A673 (cell line): ENCODE data around the gene GAMT. TPM values are rescaled to one million over a fixed set of nuclear protein-coding genes. Genes with fewer than 3 reads are reported as not detected.

ENCODE experiments used
- BruUV-seq: library from RNA; stranded (reverse); fragments of 400-500 nt; replicated peaks from 2 replicates; lab custom pipeline; 2021; lab: Mats Ljungman, UMichigan
- CTCF ChIA-PET: fragments of 300-600 bp; sonication (Branson Sonifier 250); formaldehyde crosslinking; loops from one replicate; lab custom pipeline; 2022; ENCODE audit warnings: antibody characterized with exemption; lab: Charles Lee
- POLR2A ChIA-PET: fragments of 300-600 bp; sonication (Branson Sonifier 250); formaldehyde crosslinking; loops from one replicate; lab custom pipeline; 2022; ENCODE audit warnings: antibody characterized with exemption; ENCODE audit not compliant: low non-redundant PET; lab: Charles Lee
- DNase-seq: peaks from one replicate; pipeline ENCODE4 v3.0.0-alpha.2; 2015; ENCODE audit warnings: low spot score
- H3K27ac ChIP-seq: fragments of 200-600 bp; sonication (generic); 2 replicates; pipeline ENCODE4 v1.5.1; 2016; ENCODE audit warnings: mixed run types, low read depth, mild to moderate bottlenecking, mixed read lengths, antibody characterized with exemption, low read length; ENCODE audit not compliant: poor library complexity, severe bottlenecking
- H3K27me3 ChIP-seq: fragments of 200-600 bp; sonication (generic); replicated peaks from 2 replicates; pipeline ENCODE4 v1.6.1; 2017; ENCODE audit warnings: mixed run types, low read depth, mild to moderate bottlenecking, mixed read lengths, antibody characterized with exemption, low read length; ENCODE audit not compliant: insufficient read depth, poor library complexity
- H3K36me3 ChIP-seq: fragments of 200-600 bp; sonication (generic); 2 replicates; pipeline ENCODE4 v1.6.1; 2016; ENCODE audit warnings: mixed run types, mild to moderate bottlenecking, mixed read lengths, antibody characterized with exemption, low read length; ENCODE audit not compliant: insufficient read depth, poor library complexity, severe bottlenecking
- H3K4me1 ChIP-seq: fragments of 200-600 bp; sonication (generic); 2 replicates; pipeline ENCODE4 v1.6.1; 2017; ENCODE audit warnings: mixed run types, mild to moderate bottlenecking, mixed read lengths, antibody characterized with exemption, low read length; ENCODE audit not compliant: insufficient read depth, poor library complexity, severe bottlenecking
- H3K4me3 ChIP-seq: fragments of 200-600 bp; sonication (generic); 2 replicates; pipeline ENCODE4 v1.5.1; 2016; ENCODE audit warnings: low read depth, mixed run types, mild to moderate bottlenecking, mixed read lengths, low read length; ENCODE audit not compliant: poor library complexity, severe bottlenecking
- H3K9me3 ChIP-seq: fragments of 200-600 bp; sonication (generic); 2 replicates; pipeline ENCODE4 v1.6.1; 2016; ENCODE audit warnings: mixed run types, low read depth, mild to moderate bottlenecking, mixed read lengths, antibody characterized with exemption, low read length; ENCODE audit not compliant: poor library complexity, severe bottlenecking
- EZH2 ChIP-seq: fragments of 200-600 bp; sonication (generic); IDR thresholded peaks from 2 replicates; pipeline ENCODE4 v1.6.1; 2017; ENCODE audit warnings: borderline replicate concordance, low read depth, mild to moderate bottlenecking, mixed read lengths, antibody characterized with exemption, low read length; ENCODE audit not compliant: poor library complexity, severe bottlenecking
- intact Hi-C: fragments of 100-400 bp; cut with micrococcal nuclease; formaldehyde crosslinking; loops from one replicate; pipeline ENCODE4 v1.10.0; 2022; ENCODE audit not compliant: unreplicated experiment
- total RNA-seq: library from RNA; stranded (reverse); gene quantifications from 2 replicates; pipeline ENCODE4 v1.2.3, GENCODE V29; 2021
- TF ChIP-seq, protein P1 (sequence below): fragments of 300-800, 200-600 bp; sonication (generic); conservative IDR thresholded peaks from 2 replicates; pipeline ENCODE4 v1.5.1; 2017; ENCODE audit warnings: low read depth, mild to moderate bottlenecking, antibody characterized with exemption, low read length, moderate library complexity, mixed read lengths

The GAMT gene
- total RNA-seq, 1 experiment from 2014 or later = 18.8 TPM

- Histone ChIP-seq H3K36me3 (peaks cover 4% of the 10 kb centered on the region), H3K4me1 (peaks cover 15% of the 10 kb centered on the region), H3K27me3 (peaks cover 43% of the 10 kb centered on the region), H3K27ac (no peak overlapping the region), H3K4me3 (no peak overlapping the region), H3K9me3 (no peaks in the 10 kb centered on the region)
- ChIA-PET CTCF (interaction anchor here (0.6 kb wide), 1 partner anchor 10 kb away, joined by 3 read pairs; no protein-coding TSS in a partner anchor), POLR2A (no interaction called here)
- no peak for DNase-seq
- intact Hi-C loops = loop anchor here (10.0 kb wide), 1 partner anchor 173 kb away; the partner anchor contains the start of gene FAM174C
- TF ChIP-seq, protein P1, sequence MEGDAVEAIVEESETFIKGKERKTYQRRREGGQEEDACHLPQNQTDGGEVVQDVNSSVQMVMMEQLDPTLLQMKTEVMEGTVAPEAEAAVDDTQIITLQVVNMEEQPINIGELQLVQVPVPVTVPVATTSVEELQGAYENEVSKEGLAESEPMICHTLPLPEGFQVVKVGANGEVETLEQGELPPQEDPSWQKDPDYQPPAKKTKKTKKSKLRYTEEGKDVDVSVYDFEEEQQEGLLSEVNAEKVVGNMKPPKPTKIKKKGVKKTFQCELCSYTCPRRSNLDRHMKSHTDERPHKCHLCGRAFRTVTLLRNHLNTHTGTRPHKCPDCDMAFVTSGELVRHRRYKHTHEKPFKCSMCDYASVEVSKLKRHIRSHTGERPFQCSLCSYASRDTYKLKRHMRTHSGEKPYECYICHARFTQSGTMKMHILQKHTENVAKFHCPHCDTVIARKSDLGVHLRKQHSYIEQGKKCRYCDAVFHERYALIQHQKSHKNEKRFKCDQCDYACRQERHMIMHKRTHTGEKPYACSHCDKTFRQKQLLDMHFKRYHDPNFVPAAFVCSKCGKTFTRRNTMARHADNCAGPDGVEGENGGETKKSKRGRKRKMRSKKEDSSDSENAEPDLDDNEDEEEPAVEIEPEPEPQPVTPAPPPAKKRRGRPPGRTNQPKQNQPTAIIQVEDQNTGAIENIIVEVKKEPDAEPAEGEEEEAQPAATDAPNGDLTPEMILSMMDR = no peak
- TF ChIP-seq EZH2 = no peak
- no TSS peak for BruUV-seq
These were observed 46.2 kb upstream of the GAMT start for GRCh38 chr19:1447504-1447903.

- no peak overlapping the region for H3K27ac ChIP-seq
- no peaks in the 10 kb centered on the region for H3K9me3 ChIP-seq
- peaks cover 37% of the 10 kb centered on the region for H3K27me3 ChIP-seq
- no peak for TF ChIP-seq EZH2
- TF ChIP-seq, protein P1 = no peak
- CTCF ChIA-PET = no interaction called here
- BruUV-seq = no TSS peak
- POLR2A ChIA-PET = interaction anchor here (0.6 kb wide), 1 partner anchor 10 kb away, joined by 20 read pairs; no protein-coding TSS in a partner anchor
- intact Hi-C loops = loop anchor here (10.0 kb wide), 1 partner anchor 172 kb away; the partner anchor contains the start of gene FAM174C
- H3K36me3 ChIP-seq = peaks cover 10% of the 10 kb centered on the region
- H3K4me3 ChIP-seq = peak overlapping the region; percentile 56
- DNase-seq = peak; percentile 51
- peaks cover 15% of the 10 kb centered on the region for H3K4me1 ChIP-seq
These were observed 45.6 kb upstream of the GAMT start for GRCh38 chr19:1446713-1447481.

GRCh38 chr19:1445932-1446712 lies 44.8 kb upstream of the GAMT start:
- no TSS peak for BruUV-seq
- Histone ChIP-seq H3K9me3 (no peaks in the 10 kb centered on the region), H3K4me1 (peaks cover 19% of the 10 kb centered on the region), H3K4me3 (peak overlapping the region; percentile 56), H3K36me3 (peaks cover 18% of the 10 kb centered on the region), H3K27me3 (peaks cover 30% of the 10 kb centered on the region), H3K27ac (no peak overlapping the region)
- POLR2A ChIA-PET = interaction anchor here (0.6 kb wide), 1 partner anchor 10 kb away, joined by 20 read pairs; no protein-coding TSS in a partner anchor
- CTCF ChIA-PET = interaction anchor here (1.1 kb wide), 1 partner anchor 26 kb away, joined by 3 read pairs; no protein-coding TSS in a partner anchor
- peak; percentile 75 for DNase-seq
- intact Hi-C loops = loop anchor here (10.0 kb wide), 1 partner anchor 171 kb away; the partner anchor contains the start of gene FAM174C
- TF ChIP-seq EZH2 = no peak
